ENCODE measurements around the gene POLD1.
"Not testable (repeated sequence)": the region's sequence is repeated elsewhere in the genome, so short reads cannot be mapped to it uniquely, and the experiment has no call there.

Gene POLD1

GRCh38 chr19:50365434-50366306, 18.5 kb upstream of the POLD1 start, which contains the start of gene NAPSA:
Gene NAPSA, minus strand, starts transcription at chr19:50365639. Its CDS starts 18 bp downstream, at chr19:50365621.
- DNase-seq = no peak

GRCh38 chr19:50368649-50369570, 15.2 kb upstream of the POLD1 start:
- peak; percentile 81 for DNase-seq

- DNase-seq = no peak
Observed at GRCh38 chr19:50371914-50372475, 12.2 kb upstream of the POLD1 start.

- DNase-seq = peak; percentile 92
Observed at GRCh38 chr19:50376166-50377050, 7.7 kb upstream of the POLD1 start, which contains the start of gene NR1H2. Gene NR1H2, plus strand, starts transcription at chr19:50376457. Its CDS starts 1,149 bp downstream, at chr19:50377606.

- DNase-seq = no peak
Observed at GRCh38 chr19:50377051-50377461, 7.1 kb upstream of the POLD1 start.

- DNase-seq = no peak
Observed at GRCh38 chr19:50377517-50377916, 6.6 kb upstream of the POLD1 start.

GRCh38 chr19:50378169-50378862, 5.8 kb upstream of the POLD1 start:
- no peak for DNase-seq

- no peak for DNase-seq
Observed at GRCh38 chr19:50378863-50379236, 5.3 kb upstream of the POLD1 start.

- no peak for DNase-seq
Observed at GRCh38 chr19:50379602-50380001, 4.5 kb upstream of the POLD1 start.

GRCh38 chr19:50380137-50380536, 4.0 kb upstream of the POLD1 start:
- no peak for DNase-seq

GRCh38 chr19:50380751-50381151, 3.4 kb upstream of the POLD1 start:
- DNase-seq = no peak

GRCh38 chr19:50381881-50382729, 2.0 kb upstream of the POLD1 start:
- no peak for DNase-seq

GRCh38 chr19:50383001-50383851, 921 bp upstream of the POLD1 start:
- no peak for DNase-seq

- no peak for DNase-seq
Observed at GRCh38 chr19:50384685-50385535, 763 bp downstream of the POLD1 start.

GRCh38 chr19:50387176-50387867, 3.2 kb downstream of the POLD1 start:
- DNase-seq = no peak

- DNase-seq = no peak
Observed at GRCh38 chr19:50387868-50388245, 3.7 kb downstream of the POLD1 start.

GRCh38 chr19:50390295-50390694, 6.1 kb downstream of the POLD1 start:
- DNase-seq = not testable (repeated sequence)

GRCh38 chr19:50390952-50391351, 6.8 kb downstream of the POLD1 start:
- not testable (repeated sequence) for DNase-seq

Data from activated CD4-positive, CD25-positive, alpha-beta regulatory T cell treated with anti-CD3 and anti-CD28 coated beads, Interleukin-2, amount 50 U/mL, for 72 hours (primary cell).